Choroid plexus epithelial cell (primary cell): ENCODE data around the gene TMEM141.
A peak's percentile ranks its signal among the peaks of the same experiment; 100 is the strongest.
"Not testable (repeated sequence)": the region's sequence is repeated elsewhere in the genome, so short reads cannot be mapped to it uniquely, and the experiment has no call there.

Experiments
- DNase-seq: peaks from one replicate; pipeline ENCODE4 v3.0.0-alpha.2; 2010; ENCODE audit warnings: low read depth
- H3K4me3 ChIP-seq: 2 replicates; pipeline ENCODE4 v1.5.1; 2011; ENCODE audit warnings: low read depth, mild to moderate bottlenecking, control low read depth, low read length, moderate library complexity
- TF ChIP-seq, protein P1 (sequence below): conservative IDR thresholded peaks from 2 replicates; pipeline ENCODE4 v1.5.1; 2011; ENCODE audit warnings: low read depth, mild to moderate bottlenecking, control low read depth, inconsistent platforms, low read length, moderate library complexity

TMEM141 gene

DNA sequence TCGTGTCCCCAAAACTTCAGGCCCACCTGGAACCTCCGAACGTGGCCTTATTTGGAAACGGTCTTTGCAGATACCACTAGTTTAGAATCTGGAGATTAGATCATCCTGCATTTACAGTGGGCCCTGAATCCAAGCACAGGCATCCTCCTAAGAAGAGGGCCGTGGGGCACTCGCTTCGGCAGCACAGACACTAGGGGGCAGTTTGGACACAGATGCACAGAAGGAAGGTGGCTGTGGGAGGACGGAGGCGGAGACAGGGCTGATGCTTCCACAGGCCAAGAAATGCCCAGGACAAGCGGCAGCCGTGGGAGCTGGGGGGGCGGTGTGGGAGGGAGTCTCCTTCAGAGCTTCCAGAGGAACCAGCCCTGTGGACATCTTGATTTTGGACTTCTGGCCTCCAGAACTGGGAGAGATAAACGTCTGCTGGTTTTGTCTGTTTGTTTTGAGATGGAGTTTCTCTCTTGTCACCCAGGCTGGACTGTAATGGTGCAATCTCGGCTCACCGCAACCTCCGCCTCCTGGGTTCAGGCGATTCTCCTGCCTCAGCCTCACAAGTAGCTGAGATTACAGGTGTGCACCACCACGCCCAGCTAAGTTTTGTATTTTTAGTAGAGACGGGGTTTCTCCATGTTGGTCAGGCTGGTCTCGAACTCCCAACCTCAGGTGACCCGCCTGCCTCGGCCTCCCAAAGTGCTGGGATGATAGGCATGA lies 30.2 kb upstream of the TMEM141 start:
- DNase-seq, result peak; percentile 78
- TF ChIP-seq, protein P1, sequence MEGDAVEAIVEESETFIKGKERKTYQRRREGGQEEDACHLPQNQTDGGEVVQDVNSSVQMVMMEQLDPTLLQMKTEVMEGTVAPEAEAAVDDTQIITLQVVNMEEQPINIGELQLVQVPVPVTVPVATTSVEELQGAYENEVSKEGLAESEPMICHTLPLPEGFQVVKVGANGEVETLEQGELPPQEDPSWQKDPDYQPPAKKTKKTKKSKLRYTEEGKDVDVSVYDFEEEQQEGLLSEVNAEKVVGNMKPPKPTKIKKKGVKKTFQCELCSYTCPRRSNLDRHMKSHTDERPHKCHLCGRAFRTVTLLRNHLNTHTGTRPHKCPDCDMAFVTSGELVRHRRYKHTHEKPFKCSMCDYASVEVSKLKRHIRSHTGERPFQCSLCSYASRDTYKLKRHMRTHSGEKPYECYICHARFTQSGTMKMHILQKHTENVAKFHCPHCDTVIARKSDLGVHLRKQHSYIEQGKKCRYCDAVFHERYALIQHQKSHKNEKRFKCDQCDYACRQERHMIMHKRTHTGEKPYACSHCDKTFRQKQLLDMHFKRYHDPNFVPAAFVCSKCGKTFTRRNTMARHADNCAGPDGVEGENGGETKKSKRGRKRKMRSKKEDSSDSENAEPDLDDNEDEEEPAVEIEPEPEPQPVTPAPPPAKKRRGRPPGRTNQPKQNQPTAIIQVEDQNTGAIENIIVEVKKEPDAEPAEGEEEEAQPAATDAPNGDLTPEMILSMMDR, result peak; percentile 80
- H3K4me3 ChIP-seq, result not testable (repeated sequence)

DNA sequence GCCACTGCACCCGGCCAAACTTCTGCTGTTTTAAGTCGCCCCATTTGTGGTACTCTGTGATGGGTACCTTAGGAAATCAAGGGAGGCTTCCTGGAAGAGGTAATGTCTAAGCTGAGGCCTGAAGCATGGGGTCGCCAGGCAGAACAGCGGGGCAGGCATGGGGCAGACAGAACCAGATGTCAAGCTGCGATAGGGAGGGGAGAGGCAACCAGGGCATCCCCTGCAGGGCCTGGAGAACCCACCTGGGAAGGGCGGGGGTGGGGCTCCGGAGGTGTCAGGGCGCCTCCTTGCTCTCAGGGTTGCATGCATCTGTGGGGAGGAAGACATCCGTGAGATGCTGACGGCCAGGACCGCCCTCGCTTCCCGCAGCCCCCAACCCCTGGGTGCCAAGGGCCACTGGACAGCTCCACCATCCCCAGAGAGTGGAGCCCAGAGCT lies 29.6 kb upstream of the TMEM141 start:
- no peak overlapping the region for H3K4me3 ChIP-seq
- TF ChIP-seq, protein P1, result no peak
- no peak for DNase-seq

DNA sequence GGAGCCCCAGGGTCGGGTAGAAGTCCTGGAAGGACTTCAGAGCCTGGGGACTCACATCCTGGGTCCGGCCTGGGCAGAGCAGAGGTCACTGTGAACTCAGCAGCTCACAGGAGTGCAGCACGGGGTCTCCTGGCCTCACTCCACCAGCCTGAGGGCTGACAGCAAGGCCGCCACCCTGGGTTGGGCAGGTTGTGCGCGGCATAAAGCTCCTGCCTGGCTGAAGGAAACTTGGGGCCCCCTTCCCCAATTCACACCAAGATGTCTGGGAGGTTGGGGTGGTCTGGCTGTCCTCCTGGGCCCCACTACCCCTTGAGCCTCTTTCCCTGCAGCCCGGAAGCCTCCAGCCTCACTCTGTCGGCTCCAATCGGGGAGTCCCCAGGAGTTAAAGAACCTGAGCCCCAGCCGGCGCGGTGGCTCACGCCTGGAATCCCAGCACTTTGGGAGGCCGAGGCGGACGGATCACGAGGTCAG lies 28.9 kb upstream of the TMEM141 start:
- TF ChIP-seq, protein P1, result no peak
- no peak overlapping the region for H3K4me3 ChIP-seq
- no peak for DNase-seq

DNA sequence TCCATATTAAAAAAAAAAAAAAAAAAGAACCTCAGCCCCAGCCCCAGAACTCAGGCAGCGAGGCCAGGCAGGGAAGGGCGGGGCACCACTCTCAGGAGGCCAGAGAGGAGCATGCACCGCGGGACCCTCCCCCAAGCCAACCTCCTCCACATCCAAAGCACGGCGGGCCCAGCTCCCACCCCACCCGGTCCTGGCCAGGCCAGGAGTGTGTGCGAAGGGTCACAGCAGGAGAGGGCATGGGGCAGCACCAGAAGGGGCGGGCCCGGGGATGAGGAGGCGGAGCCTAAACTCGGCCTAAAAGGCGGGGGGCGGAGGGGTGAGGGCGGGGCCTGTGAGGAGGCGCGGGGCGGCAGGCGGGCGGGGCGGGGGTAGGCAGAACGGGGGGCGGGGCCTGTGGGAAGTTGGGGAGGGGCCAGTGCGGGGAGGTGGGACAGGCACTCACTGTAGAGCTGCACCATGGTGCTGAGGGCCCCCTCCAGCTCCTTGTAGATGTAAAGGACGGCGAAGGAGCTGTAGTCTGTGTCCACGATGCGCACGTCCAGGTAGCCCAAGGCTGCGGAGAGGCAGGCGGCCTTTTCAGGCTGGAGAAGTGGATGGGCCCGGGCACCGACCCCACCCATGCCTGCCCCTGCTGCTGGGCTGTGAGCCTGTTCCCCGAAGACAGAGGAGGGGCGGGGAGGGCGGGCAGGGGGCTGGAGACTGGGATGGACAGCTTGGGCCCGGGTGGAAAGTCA lies 28.1 kb upstream of the TMEM141 start:
- no peak overlapping the region for H3K4me3 ChIP-seq
- TF ChIP-seq, protein P1, result no peak
- DNase-seq, result peak; percentile 17

DNA sequence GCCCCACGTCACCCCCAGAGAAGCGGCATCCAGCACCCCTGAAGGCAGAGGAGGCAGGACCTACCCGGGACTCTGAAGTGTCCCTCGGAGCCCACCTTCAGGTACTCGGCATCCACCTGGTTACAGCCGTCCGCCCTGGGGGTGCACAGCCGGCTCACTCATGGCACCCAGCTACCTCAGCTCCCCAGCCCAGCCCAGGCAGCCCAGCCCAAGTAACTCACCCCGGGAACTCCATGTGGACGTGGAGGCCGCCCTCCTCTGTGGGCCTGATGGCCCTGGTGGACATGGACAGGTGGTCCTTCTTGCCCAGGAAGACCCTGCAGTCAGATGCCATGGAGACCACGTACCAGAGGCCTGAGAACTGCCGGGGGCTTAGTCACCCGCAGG lies 27.5 kb upstream of the TMEM141 start:
- TF ChIP-seq, protein P1, result no peak
- H3K4me3 ChIP-seq, result no peak overlapping the region
- no peak for DNase-seq

DNA sequence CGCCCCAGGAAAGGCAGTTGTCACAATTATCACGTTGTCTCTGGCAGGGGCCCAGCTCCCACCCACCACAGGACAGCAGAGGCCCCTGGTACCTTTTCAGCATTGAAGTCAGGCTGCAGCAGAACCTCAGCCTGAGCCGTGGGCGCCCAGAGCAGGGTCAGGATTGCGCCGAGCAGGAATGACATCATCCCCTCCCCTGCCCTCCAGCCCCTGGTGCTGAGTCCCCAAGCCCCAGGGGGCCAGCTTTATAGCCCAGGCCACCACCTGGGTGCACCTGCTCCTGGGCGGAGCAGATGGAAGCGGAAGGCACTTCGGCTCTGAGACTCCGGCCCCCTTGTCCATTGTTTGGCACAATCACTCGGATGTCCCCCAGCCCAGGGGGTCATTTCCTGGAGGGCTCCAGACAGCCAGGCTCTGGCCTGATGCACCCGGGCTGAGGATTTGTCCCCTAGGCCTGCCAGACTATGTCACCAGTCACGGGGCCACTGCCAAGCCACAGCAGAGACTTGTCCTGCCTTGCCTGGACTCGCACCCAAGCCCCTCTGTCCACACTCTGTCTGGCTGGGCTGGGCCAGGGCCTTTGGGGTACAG lies 26.7 kb upstream of the TMEM141 start, which contains the start of gene LCN15:
LCN15 (minus strand) TSS at position 218 of the 591 bp plus-strand sequence; CDS start at position 188, 30 bp downstream.
- TF ChIP-seq, protein P1, result no peak
- no peak for DNase-seq
- H3K4me3 ChIP-seq, result no peak within 1 kb of the TSS
